ENCODE results near the gene AVEN. TPM values are rescaled to one million over a fixed set of nuclear protein-coding genes. Genes with fewer than 3 reads are reported as not detected.

Gene AVEN
- total RNA-seq, 4 donors from 2014 or later, result 12.3 to 27.9 (median 18.0) TPM

- H3K4me1 ChIP-seq, result no peaks in the 10 kb centered on the region
- no peaks in the 10 kb centered on the region for H3K36me3 ChIP-seq
- intact Hi-C loops (cut with DNase I; ENCODE audit: low total_unique reads), result no loop called here
- no peaks in the 10 kb centered on the region for H3K27me3 ChIP-seq
- H3K27ac ChIP-seq, result peak overlapping the region; percentile 93 to 97
- TF ChIP-seq POLR2A (IDR thresholded peaks at IDR 0.05) (no peak), CTCF (IDR thresholded peaks at IDR 0.05) (no peak)
- no peaks in the 10 kb centered on the region for H3K9me3 ChIP-seq
- H3K4me3 ChIP-seq, result peak overlapping the region; percentile 73 to 77
- DNase-seq, result no peak
Observed at GRCh38 chr15:34039790-34040113, 748 bp upstream of the AVEN start.

GRCh38 chr15:34038023-34038870 lies 757 bp downstream of the AVEN start:
- Histone ChIP-seq H3K9me3 (no peaks in the 10 kb centered on the region), H3K27me3 (no peaks in the 10 kb centered on the region), H3K4me1 (no peaks in the 10 kb centered on the region), H3K36me3 (no peaks in the 10 kb centered on the region), H3K4me3 (peak overlapping the region; percentile 73 to 77), H3K27ac (peak overlapping the region; percentile 93 to 97)
- peak; percentile 74 to 81 for DNase-seq
- TF ChIP-seq POLR2A (IDR thresholded peaks at IDR 0.05), result peak; percentile 57 to 75
- TF ChIP-seq CTCF (IDR thresholded peaks at IDR 0.05), result peak in 1 of 4 experiments; percentile 7
- intact Hi-C loops (cut with DNase I; ENCODE audit: low total_unique reads), result no loop called here

GRCh38 chr15:34031987-34032760 lies 6.8 kb downstream of the AVEN start:
- no peak for DNase-seq
- TF ChIP-seq CTCF (IDR thresholded peaks at IDR 0.05), result no peak
- no peak for TF ChIP-seq POLR2A (IDR thresholded peaks at IDR 0.05)
- no peaks in the 10 kb centered on the region for H3K27me3 ChIP-seq
- no peak overlapping the region for H3K4me3 ChIP-seq
- no peaks in the 10 kb centered on the region for H3K4me1 ChIP-seq
- no peaks in the 10 kb centered on the region for H3K36me3 ChIP-seq
- no peak overlapping the region for H3K27ac ChIP-seq
- intact Hi-C loops (cut with DNase I; ENCODE audit: low total_unique reads), result no loop called here
- no peaks in the 10 kb centered on the region for H3K9me3 ChIP-seq

- no peaks in the 10 kb centered on the region for H3K27me3 ChIP-seq
- H3K4me3 ChIP-seq, result no peak overlapping the region
- no peak for TF ChIP-seq POLR2A (IDR thresholded peaks at IDR 0.05)
- no peak for TF ChIP-seq CTCF (IDR thresholded peaks at IDR 0.05)
- H3K9me3 ChIP-seq, result no peaks in the 10 kb centered on the region
- intact Hi-C loops (cut with DNase I; ENCODE audit: low total_unique reads), result no loop called here
- H3K36me3 ChIP-seq, result no peaks in the 10 kb centered on the region
- H3K4me1 ChIP-seq, result no peaks in the 10 kb centered on the region
- H3K27ac ChIP-seq, result no peak overlapping the region
- no peak for DNase-seq
Observed at GRCh38 chr15:34027606-34028005, 11.4 kb downstream of the AVEN start.

GRCh38 chr15:34025252-34025651 lies 13.8 kb downstream of the AVEN start:
- intact Hi-C loops (cut with DNase I; ENCODE audit: low total_unique reads), result no loop called here
- Histone ChIP-seq H3K4me3 (no peak overlapping the region), H3K27me3 (no peaks in the 10 kb centered on the region), H3K36me3 (no peaks in the 10 kb centered on the region), H3K9me3 (no peaks in the 10 kb centered on the region), H3K4me1 (no peaks in the 10 kb centered on the region), H3K27ac (no peak overlapping the region)
- no peak for TF ChIP-seq CTCF (IDR thresholded peaks at IDR 0.05)
- TF ChIP-seq POLR2A (IDR thresholded peaks at IDR 0.05), result no peak
- no peak for DNase-seq

All from uterus (tissue), 4 donors.